CD4-positive, alpha-beta T cell treated with Interleukin-1 beta for 1 hour (primary cell): ENCODE data around the gene PIK3AP1.
"Not testable (repeated sequence)": the region's sequence is repeated elsewhere in the genome, so short reads cannot be mapped to it uniquely, and the experiment has no call there.

ENCODE experiments used
- DNase-seq, 2 donors: peaks; one replicate each; pipeline ENCODE4 v3.0.0-alpha.2; 2020 to 2022

The PIK3AP1 gene

GRCh38 chr10:96695975-96696634, 24.2 kb downstream of the PIK3AP1 start:
- no peak for DNase-seq

- peak in 1 of 2 donors; percentile 29 for DNase-seq
Measured at GRCh38 chr10:96695366-96695765, 24.9 kb downstream of the PIK3AP1 start.

GRCh38 chr10:96693431-96693830, 26.9 kb downstream of the PIK3AP1 start:
- DNase-seq = no peak

- no peak for DNase-seq
Measured at GRCh38 chr10:96692427-96692826, 27.9 kb downstream of the PIK3AP1 start.

DNA sequence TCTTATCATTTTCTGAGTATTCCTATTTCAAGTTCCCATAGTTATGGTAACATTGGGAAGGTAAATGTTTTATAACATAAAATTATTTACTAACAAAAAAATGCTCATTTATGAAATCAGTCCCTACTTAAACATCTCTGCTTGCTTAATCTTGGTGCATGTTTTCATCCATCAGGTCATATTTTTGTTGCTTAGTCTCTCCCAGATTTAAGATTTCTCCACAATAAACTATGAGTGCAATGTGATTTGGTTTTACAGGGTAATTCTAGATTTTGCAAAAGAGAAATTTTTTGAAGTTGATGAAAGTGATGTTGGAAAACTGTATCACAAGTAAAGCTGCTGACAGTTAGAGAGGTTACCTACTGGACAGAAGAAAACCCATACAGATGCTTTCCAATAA, 28.6 kb downstream of the PIK3AP1 start:
- no peak for DNase-seq

- DNase-seq = no peak
Measured at GRCh38 chr10:96690755-96691730, 29.3 kb downstream of the PIK3AP1 start.

DNA sequence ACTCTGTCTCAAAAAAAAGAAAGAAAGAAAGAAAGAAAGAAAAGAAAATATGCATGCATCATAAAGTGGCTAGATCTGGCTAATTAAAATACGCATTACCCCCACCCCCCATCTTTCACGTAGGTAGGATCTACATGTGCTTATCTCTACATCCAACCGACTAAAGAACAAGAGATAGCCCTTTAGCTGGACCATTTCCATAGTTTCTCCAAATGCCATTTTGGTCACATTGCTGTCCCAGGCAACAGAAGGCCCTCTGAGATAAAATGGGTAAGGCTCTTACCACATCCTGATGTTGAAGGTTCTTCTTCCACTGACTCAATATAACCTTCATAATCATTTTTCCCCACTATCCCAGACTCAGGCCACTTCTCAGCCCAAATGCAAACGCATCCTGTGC, 31.5 kb downstream of the PIK3AP1 start:
- no peak for DNase-seq

DNA sequence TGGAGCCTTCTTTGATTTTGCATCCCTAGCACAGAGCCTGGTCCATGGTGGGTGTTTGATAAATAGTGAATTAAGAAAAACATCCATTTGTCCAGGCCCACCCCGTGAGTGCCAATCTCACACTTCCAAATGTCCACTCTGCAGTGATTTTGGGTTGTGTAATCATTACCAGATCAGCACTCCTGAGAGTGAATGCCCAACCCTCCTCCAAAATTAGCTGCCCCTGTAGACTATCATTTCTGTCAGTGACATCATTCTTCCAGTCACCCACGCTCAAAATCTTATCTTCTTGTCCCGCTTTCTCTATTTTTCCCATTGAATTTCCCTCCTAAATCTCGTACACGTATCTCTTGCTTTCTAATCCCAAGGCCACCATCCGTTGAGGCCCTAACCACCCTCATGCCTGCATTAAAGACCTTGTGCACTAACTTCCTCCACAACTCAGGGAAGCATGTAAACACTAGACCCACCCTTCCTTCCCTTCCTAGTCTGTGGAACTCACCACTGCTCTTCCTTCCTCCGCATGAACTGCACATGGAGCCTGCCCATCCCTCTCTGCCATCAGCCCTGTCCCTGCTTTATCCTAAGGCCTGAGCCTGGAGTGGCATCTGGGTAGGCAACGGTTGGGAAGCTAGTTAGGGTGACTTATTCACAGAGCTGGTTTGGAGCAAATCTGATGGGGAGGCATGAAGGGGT, 32.8 kb downstream of the PIK3AP1 start:
- no peak for DNase-seq

- DNase-seq = no peak
Measured at GRCh38 chr10:96686514-96686913, 33.8 kb downstream of the PIK3AP1 start.

DNA sequence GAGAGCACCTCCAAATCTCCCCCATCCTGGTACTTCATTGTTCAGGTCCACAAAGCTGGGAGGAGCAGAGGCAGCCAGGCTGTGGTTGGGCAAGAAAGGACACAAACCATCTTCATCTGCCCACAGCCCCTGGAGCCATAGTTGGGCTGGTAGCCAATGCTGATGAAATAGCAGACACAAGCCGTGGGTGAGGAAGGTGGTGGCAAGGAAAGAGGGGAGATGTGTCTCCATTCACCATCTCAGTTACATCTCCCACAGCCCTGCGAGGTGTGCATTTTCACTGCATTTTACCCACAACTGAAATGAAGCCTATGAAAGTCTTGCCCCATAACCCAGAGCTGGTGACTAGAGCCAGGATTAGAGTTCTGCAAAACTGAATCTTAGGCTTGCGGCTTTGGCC, 35.0 kb downstream of the PIK3AP1 start:
- no peak for DNase-seq

DNA sequence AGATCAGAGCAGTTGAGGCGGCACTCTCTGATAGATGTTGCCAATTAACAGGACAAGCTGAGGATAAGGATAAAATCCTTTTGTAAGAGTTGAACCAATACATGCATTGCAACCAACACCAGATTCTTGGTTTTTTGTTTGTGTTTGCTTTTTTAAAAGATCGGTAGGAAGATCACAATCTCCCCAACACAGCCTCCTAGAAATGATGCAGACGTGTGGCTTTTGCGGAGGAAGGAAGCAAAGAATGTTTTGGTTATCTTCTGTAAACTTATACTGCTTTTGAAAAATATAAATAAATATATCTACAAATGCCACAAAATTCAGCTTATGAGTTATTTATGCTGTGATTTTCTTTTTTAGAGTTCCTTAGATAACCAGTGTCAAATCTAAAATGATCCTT, 35.5 kb downstream of the PIK3AP1 start:
- DNase-seq = no peak

GRCh38 chr10:96683710-96684109, 36.6 kb downstream of the PIK3AP1 start:
- no peak for DNase-seq

DNA sequence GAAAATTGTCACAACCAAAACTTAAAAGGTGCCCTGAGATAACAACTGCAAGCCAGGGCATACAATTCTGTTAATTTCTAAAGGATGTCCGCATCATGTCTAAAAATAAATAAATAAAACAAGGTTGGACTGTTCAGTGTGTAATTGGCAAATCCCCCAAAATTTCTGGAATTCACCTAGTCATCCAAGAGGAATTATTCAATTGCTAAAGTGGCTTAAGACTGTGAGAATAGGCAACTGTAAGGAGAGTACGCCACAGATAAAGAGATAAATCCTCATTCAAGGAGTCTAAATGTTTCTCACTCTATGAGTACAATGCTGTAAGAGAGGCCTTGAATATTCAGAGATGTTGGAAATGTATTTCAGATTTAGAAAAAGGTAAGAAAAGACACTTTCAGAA, 37.2 kb downstream of the PIK3AP1 start:
- no peak for DNase-seq

DNA sequence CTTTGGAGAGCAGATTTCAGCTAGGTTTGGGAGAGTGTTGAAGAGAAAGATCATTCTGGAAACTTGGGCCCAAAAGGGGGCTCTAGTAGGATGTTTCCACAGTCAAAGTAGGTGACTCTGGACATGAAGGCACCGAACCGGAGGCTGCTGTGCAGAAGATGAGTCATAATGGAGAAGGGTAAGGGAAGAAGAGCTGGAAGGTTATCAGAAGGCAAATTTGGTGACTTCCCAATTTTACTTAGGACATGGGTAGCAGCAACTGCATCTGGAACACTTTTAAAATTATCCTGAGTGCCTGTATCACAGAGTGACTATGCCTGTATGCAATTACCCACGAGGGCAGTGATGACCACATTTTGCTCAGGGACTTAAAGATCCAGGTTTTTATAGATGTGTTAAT, 38.8 kb downstream of the PIK3AP1 start:
- DNase-seq = no peak

- not testable (repeated sequence) for DNase-seq
Measured at GRCh38 chr10:96680463-96680862, 39.9 kb downstream of the PIK3AP1 start.

GRCh38 chr10:96678725-96679124, 41.6 kb downstream of the PIK3AP1 start:
- no peak for DNase-seq

- no peak for DNase-seq
Measured at GRCh38 chr10:96676272-96677112, 43.8 kb downstream of the PIK3AP1 start.

GRCh38 chr10:96675846-96676245, 44.5 kb downstream of the PIK3AP1 start:
- DNase-seq = no peak

DNA sequence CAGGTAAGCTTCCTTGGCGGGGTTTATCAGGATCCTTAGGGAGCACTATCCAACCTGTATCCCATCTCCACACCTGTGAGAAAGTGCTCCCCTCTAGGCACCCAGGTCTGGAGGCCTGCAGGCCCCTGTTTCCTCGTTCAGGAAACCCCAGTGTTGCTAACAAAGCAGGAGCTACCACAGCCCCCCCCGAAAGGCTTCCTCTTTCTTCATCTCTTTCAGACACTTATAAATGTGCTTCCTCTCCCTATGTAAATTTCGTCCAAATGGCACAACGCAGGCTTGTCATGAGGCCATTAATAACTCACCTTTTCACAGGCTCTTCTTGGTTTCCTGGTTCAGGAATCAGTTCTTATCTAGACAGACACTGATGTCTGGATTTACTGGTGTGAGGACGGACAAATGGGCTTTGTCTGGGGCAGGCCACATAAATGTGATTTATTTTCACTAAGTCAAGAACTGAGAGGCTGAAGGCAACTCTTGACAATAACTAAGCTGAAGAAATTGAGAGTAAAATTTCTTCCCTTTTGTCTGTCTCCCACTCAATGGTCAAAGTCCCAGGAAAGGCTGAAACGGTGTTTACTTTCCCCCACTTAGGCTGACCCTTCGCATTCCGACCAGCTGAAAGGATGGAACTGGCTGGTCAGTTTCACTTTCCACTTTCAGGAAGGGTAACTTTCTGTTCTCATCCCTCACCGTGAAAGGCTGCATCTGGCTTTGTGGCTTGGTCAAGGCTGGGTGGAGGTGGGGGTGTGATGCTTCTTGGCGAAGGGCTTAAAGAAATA, 46.8 kb downstream of the PIK3AP1 start:
- DNase-seq = peak; percentile 19 to 68

DNA sequence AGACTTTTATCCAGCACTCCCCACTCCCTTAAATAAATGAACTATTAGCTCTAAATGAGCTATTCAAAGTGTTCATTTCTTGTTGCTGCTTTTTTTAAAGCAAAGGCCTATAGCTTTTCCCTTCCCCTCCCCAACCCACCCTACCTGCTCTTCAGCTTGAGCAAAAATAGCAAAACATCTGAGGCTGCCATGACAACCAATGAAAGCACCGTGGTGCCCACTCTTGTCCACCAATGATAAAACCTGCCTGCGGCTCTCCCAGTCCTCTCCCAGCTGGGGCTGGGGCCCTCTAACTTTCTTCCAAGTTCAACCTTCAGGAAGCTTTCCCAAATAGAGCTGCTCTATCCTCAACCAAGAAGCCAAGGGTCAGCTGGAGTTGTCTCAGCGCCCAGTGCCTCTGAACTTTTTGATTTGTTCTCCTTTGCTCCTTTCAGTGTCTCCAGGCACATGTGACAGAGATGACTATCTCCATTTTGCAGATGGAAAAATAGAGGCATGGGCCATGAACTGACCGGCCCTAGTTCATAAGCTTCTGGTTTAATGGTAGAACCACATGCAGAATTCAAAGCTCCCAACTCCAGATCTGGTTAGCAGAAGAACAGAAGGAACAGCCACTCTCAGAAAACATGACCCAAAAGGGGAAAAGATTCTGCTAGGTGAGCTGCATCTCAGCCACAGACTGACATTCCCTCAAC, 47.7 kb downstream of the PIK3AP1 start:
- no peak for DNase-seq
